ENCODE data around the gene APOL3.
"Not testable (repeated sequence)": the region's sequence is repeated elsewhere in the genome, so short reads cannot be mapped to it uniquely, and the experiment has no call there.

The APOL3 gene

DNA sequence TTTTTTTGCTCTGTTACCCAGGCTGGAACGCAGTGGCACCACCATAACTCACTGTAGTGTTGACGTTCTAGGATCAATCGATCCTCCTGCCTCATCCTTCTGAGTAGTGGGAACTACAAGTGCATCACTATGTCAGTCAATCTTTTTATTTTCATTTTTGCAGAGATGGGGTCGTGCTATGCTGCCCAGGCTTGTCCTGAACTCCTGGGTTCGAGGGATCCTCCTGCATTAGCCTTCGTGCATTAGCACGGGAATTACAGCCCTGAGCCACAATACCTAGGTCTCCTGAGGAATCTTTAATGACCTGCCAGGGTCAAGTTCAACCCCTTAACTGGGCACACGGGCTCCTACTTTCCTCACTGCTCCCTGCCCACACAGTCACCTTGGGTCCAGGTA is 4.4 kb downstream of the APOL3 start:
- TF ChIP-seq, protein P1, sequence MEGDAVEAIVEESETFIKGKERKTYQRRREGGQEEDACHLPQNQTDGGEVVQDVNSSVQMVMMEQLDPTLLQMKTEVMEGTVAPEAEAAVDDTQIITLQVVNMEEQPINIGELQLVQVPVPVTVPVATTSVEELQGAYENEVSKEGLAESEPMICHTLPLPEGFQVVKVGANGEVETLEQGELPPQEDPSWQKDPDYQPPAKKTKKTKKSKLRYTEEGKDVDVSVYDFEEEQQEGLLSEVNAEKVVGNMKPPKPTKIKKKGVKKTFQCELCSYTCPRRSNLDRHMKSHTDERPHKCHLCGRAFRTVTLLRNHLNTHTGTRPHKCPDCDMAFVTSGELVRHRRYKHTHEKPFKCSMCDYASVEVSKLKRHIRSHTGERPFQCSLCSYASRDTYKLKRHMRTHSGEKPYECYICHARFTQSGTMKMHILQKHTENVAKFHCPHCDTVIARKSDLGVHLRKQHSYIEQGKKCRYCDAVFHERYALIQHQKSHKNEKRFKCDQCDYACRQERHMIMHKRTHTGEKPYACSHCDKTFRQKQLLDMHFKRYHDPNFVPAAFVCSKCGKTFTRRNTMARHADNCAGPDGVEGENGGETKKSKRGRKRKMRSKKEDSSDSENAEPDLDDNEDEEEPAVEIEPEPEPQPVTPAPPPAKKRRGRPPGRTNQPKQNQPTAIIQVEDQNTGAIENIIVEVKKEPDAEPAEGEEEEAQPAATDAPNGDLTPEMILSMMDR (IDR thresholded peaks at IDR 0.05; ENCODE audit: borderline replicate concordance, insufficient read depth, low read depth, low read length), result no peak
- H3K4me3 ChIP-seq (ENCODE audit: low read depth, low read length), result no peak overlapping the region

DNA sequence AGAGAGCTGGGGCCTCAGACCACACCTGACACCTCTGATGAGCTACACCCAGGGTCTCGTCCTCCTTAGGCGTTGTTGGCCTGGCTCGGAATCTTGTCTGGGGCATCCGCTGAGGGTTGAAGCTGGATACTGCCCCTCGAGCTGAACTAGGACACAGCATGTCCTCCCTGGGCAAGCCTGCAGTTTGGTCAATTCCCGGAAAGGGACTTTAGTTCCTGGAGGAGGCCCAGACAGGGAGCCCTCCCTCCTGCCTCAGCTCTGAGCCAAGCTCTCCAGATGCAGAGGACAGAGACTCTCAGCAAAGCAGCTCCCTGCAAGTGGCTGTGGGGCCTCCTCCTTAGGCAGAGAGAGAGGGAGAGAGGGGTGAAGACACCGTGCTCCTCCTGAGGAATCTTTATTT is 4.9 kb downstream of the APOL3 start:
- no peak overlapping the region for H3K4me3 ChIP-seq (ENCODE audit: low read depth, low read length)
- TF ChIP-seq, protein P1 (IDR thresholded peaks at IDR 0.05; ENCODE audit: borderline replicate concordance, insufficient read depth, low read depth, low read length), result no peak

DNA sequence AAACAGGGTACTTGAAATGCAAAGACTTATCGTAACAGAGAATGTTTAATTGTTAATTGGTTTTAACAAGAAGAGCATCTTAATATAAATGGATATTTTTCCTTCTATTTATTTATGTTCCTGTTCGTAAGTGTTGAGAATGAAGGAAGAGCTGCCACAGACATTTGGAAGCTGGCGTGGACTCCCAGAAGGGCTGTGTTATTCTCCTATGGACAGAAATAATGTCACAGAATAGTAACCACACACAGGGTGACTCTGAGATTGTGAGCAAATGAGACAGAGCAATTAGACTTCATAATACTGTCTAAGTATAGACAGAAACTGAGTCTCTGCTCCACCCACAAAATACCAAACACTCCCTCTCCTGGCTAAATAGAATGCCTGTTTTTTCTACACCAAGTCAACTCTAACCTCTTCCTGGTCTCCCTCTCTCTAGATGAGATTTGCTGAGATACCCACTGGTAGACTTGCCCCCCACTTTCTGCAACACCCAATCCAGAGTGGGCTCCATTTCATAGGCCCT is 6.1 kb downstream of the APOL3 start:
- TF ChIP-seq, protein P1 (IDR thresholded peaks at IDR 0.05; ENCODE audit: borderline replicate concordance, insufficient read depth, low read depth, low read length), result no peak
- H3K4me3 ChIP-seq (ENCODE audit: low read depth, low read length), result no peak overlapping the region

DNA sequence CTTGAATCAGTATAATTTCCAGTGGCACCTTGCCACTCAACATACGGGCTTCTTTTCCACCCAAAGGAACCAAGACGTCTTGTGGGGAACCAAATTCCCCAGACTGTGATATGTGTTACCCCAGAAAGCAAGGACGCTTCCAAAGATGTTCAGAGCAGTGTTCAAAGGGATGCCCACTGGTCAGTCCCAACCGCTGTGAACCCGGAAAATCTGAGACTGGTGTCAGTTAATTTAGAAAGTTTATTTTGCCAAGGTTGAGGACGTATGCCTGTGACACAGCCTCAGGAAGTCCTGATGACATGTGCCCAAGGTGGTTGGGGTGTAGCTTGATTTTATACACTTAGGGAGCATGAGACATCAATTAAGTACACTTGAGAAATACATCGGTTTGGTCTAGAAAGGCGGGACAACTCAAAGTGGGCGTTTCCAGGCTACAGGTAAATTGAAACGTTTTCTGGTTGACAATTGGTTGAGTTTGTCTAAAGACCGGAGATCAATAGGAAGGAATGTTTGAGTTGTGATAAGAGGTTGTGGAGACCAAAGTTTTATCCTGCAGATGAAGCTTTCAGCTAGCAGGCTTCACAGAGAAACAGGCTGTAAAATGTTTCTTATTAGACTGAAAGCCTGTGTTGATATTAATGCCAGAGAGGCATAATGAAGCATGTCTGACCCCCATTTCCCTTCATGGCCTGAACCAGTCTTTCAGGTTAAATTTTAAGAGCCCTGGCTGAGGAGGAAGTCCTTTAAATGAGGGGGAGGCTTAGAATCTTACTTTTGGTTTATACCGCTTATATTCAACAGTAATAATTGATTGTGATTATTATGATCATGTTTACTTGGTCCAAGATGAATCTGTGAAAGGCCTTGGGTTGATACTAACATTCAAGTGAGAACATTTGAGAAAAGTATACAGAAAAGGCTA is 6.8 kb downstream of the APOL3 start:
- H3K4me3 ChIP-seq (ENCODE audit: low read depth, low read length), result no peak overlapping the region
- TF ChIP-seq, protein P1 (IDR thresholded peaks at IDR 0.05; ENCODE audit: borderline replicate concordance, insufficient read depth, low read depth, low read length), result no peak

DNA sequence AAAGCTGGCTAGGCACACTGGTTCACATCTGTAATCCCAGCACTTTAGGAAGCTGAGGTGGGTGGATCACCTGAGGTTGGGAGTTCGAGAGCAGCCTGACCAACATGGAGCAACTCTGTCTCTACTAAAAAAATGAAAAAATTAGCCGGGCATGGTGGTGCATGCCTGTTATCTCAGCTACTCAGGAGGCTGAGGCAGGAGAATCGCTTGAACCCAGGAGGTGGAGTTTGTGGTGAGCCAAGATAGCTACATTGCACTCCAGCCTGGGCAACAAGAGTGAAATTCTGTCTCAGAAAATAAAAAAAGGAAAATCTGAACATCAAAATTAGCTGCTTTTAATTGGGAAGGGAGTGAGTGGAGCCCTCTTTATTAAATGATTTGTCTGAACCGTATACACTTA is 7.7 kb downstream of the APOL3 start:
- not testable (repeated sequence) for H3K4me3 ChIP-seq (ENCODE audit: low read depth, low read length)

DNA sequence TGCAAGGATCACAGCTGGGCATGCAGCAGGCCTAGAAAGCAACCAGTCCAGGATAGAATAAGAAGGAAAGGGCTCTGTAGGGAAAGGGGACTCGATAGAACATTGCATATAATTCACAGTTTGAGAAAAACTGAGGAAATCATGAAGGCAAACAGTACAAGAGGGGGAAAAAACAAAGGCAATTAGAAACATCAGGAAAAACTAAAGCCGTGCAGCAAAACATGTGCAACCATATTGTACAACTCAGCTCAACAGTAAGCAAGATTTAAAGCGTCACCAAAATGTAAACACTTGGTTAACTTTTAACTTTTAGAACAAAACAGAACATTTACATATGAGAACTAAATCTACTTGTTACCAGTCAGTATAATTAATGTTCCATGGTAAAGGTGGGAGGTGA is 8.5 kb downstream of the APOL3 start:
- H3K4me3 ChIP-seq (ENCODE audit: low read depth, low read length), result no peak overlapping the region
- TF ChIP-seq, protein P1 (IDR thresholded peaks at IDR 0.05; ENCODE audit: borderline replicate concordance, insufficient read depth, low read depth, low read length), result no peak

DNA sequence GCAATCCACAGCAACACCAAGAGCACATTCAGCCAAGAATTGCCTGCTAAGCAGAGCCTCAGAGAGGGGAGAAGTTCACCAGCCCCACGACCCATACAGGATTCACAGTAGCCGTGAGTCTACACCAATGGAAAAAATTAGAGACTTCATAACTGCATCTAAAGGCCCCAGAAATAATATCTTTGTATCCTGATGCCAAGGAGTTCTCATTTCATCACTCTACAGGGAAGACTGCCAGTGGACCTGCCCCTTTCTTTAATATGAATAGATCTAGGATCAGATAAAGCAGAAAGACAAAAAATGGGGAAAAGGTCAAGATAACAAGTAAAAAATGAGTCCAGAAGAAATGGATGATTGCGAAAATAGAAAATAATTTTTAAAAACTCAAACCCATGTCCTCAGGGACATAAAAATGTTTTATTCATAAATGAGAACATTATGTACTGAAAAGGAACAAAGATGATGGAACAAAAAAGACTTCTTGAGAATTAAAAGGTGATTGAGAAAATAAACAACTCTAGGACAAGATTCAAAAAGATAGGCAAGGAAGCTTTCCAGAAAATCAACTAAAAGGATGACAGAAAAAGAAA is 9.5 kb downstream of the APOL3 start:
- no peak overlapping the region for H3K4me3 ChIP-seq (ENCODE audit: low read depth, low read length)
- TF ChIP-seq, protein P1 (IDR thresholded peaks at IDR 0.05; ENCODE audit: borderline replicate concordance, insufficient read depth, low read depth, low read length), result no peak

All from GM12875 (cell line).